ENCODE data around the gene SLITRK4.

GRCh38 chrX:143621276-143621675 lies 14.6 kb downstream of the SLITRK4 start:
- TF ChIP-seq CTCF (IDR thresholded peaks at IDR 0.05) (no peak), POLR2A (IDR thresholded peaks at IDR 0.05) (no peak), POLR2AphosphoS5 (IDR thresholded peaks at IDR 0.05) (no peak)

All from breast epithelium (tissue), 3 donors.